ENCODE results near the gene CDKN1A. TPM values are rescaled to one million over a fixed set of nuclear protein-coding genes. Genes with fewer than 3 reads are reported as not detected.

Gene CDKN1A
- total RNA-seq, 4 donors from 2014 or later: 110 to 346 (median 260) TPM

- Histone ChIP-seq H3K27me3 (no peaks in the 10 kb centered on the region), H3K27ac (no peak overlapping the region), H3K4me3 (no peak overlapping the region), H3K36me3 (no peaks in the 10 kb centered on the region), H3K4me1 (peaks cover 4 to 13% of the 10 kb centered on the region in 2 donors), H3K9me3 (no peaks in the 10 kb centered on the region)
- TF ChIP-seq CTCF (IDR thresholded peaks at IDR 0.05 in 4 of 5, conservative IDR thresholded peaks at IDR 0.05 in 1 of 5) (no peak), POLR2A (IDR thresholded peaks at IDR 0.05) (no peak)
- ATAC-seq: no peak
- DNase-seq: no peak
- in situ Hi-C loops (cut with MboI; ENCODE audit: low sequenced_read_pairs in 4 of 4) (no loop called here), intact Hi-C loops (cut with DNase I; ENCODE audit: low total_unique reads) (no loop called here)
Observed at GRCh38 chr6:36638579-36638978, 39.9 kb upstream of the CDKN1A start.

- in situ Hi-C loops (cut with MboI; ENCODE audit: low sequenced_read_pairs in 4 of 4) (no loop called here), intact Hi-C loops (cut with DNase I; ENCODE audit: low total_unique reads) (no loop called here)
- no peak overlapping the region for H3K27ac ChIP-seq
- no peaks in the 10 kb centered on the region for H3K27me3 ChIP-seq
- H3K4me3 ChIP-seq: no peak overlapping the region
- H3K36me3 ChIP-seq: no peaks in the 10 kb centered on the region
- ATAC-seq (no peak), DNase-seq (no peak)
- no peaks in the 10 kb centered on the region for H3K9me3 ChIP-seq
- TF ChIP-seq POLR2A (IDR thresholded peaks at IDR 0.05) (no peak), CTCF (IDR thresholded peaks at IDR 0.05 in 4 of 5, conservative IDR thresholded peaks at IDR 0.05 in 1 of 5) (no peak)
- H3K4me1 ChIP-seq: peaks cover 8 to 10% of the 10 kb centered on the region in 2 donors
Observed at GRCh38 chr6:36639171-36639808, 39.2 kb upstream of the CDKN1A start.

- Histone ChIP-seq H3K4me3 (no peak overlapping the region), H3K27ac (no peak overlapping the region), H3K9me3 (no peaks in the 10 kb centered on the region), H3K36me3 (no peaks in the 10 kb centered on the region), H3K4me1 (peaks cover 8 to 10% of the 10 kb centered on the region in 2 donors), H3K27me3 (no peaks in the 10 kb centered on the region)
- ATAC-seq (no peak), DNase-seq (no peak)
- intact Hi-C loops (cut with DNase I; ENCODE audit: low total_unique reads) (no loop called here), in situ Hi-C loops (cut with MboI; ENCODE audit: low sequenced_read_pairs in 4 of 4) (no loop called here)
- TF ChIP-seq CTCF (IDR thresholded peaks at IDR 0.05 in 4 of 5, conservative IDR thresholded peaks at IDR 0.05 in 1 of 5) (no peak), POLR2A (IDR thresholded peaks at IDR 0.05) (no peak)
Observed at GRCh38 chr6:36641543-36641942, 37.0 kb upstream of the CDKN1A start.

- no peaks in the 10 kb centered on the region for H3K9me3 ChIP-seq
- ATAC-seq (peak; percentile 97), DNase-seq (peak; percentile 80 to 92)
- no peaks in the 10 kb centered on the region for H3K36me3 ChIP-seq
- H3K27me3 ChIP-seq: no peaks in the 10 kb centered on the region
- peak overlapping the region in 3 of 4 donors; percentile 18 to 41 (median 36) for H3K27ac ChIP-seq
- in situ Hi-C loops (cut with MboI; ENCODE audit: low sequenced_read_pairs in 4 of 4) (no loop called here), intact Hi-C loops (cut with DNase I; ENCODE audit: low total_unique reads) (no loop called here)
- H3K4me1 ChIP-seq: peaks cover 8 to 10% of the 10 kb centered on the region in 2 donors
- TF ChIP-seq CTCF (IDR thresholded peaks at IDR 0.05 in 4 of 5, conservative IDR thresholded peaks at IDR 0.05 in 1 of 5) (no peak), POLR2A (IDR thresholded peaks at IDR 0.05) (no peak)
- H3K4me3 ChIP-seq: no peak overlapping the region
Observed at GRCh38 chr6:36642913-36643817, 35.3 kb upstream of the CDKN1A start.
